HEK293 (cell line): ENCODE results near the gene RPGR.

Source experiments
- CTCF ChIA-PET: fragments of 350-600 bp; formaldehyde crosslinking; extraction: SDS; loops from one replicate; lab custom pipeline; 2021; ENCODE audit warnings: antibody characterized with exemption; lab: Yijun Ruan, JAX
- POLR2A ChIA-PET: fragments of 300-600 bp; formaldehyde crosslinking; extraction: SDS; loops from one replicate; lab custom pipeline; 2020; ENCODE audit warnings: antibody characterized with exemption, inconsistent platforms; lab: Yijun Ruan, JAX
- H3K27ac ChIP-seq: fragments of 200-500 bp; sonication (Bioruptor generic); 2 replicates; pipeline ENCODE4 v1.5.1; 2014; ENCODE audit warnings: low read depth, low read length, control low read depth, inconsistent platforms; ENCODE audit errors: extremely low read depth
- H3K36me3 ChIP-seq, 2 experiments: fragments of 200-500 bp in 1 of 2; sonication (Bioruptor generic) in 1 of 2; 1 replicate in 1 of 2; 2 replicates in 1 of 2; pipeline ENCODE4 v1.5.1; 2014 to 2017; ENCODE audit warnings: inconsistent platforms in 2 of 2, low read length in 2 of 2; ENCODE audit not compliant: control insufficient read depth in 2 of 2, insufficient read depth in 1 of 2
- H3K4me1 ChIP-seq: fragments of 200-500 bp; sonication (Bioruptor generic); 2 replicates; pipeline ENCODE4 v1.5.1; 2014; ENCODE audit warnings: mild to moderate bottlenecking, low read length, inconsistent platforms; ENCODE audit not compliant: control insufficient read depth, insufficient read depth
- H3K4me3 ChIP-seq: 2 replicates; pipeline ENCODE4 v1.5.1; 2011; ENCODE audit warnings: low read depth, mild to moderate bottlenecking, control low read depth, low read length, moderate library complexity
- H3K9me3 ChIP-seq: fragments of 200-500 bp; sonication (Bioruptor generic); 2 replicates; pipeline ENCODE4 v1.5.1; 2014; ENCODE audit warnings: low read depth, low read length, inconsistent platforms; ENCODE audit not compliant: control insufficient read depth, insufficient read depth
- BCL6B ChIP-seq: fragments of 450-650 bp; formaldehyde crosslinking; IDR thresholded peaks from 2 replicates; pipeline ENCODE4 v1.5.1; 2017; ENCODE audit warnings: missing biosample characterization, missing genetic modification characterization
- HIC1 ChIP-seq: fragments of 450-650 bp; formaldehyde crosslinking; IDR thresholded peaks from 2 replicates; pipeline ENCODE4 v1.5.1; 2016; ENCODE audit warnings: missing biosample characterization, missing genetic modification characterization
- TRIM28 ChIP-seq: IDR thresholded peaks from 2 replicates; pipeline ENCODE4 v1.6.1; 2011; ENCODE audit warnings: low read length, control low read depth, borderline replicate concordance
- ZBTB1 ChIP-seq: fragments of 450-650 bp; formaldehyde crosslinking; IDR thresholded peaks from 2 replicates; pipeline ENCODE4 v1.5.1; 2016; ENCODE audit warnings: missing biosample characterization, missing genetic modification characterization
- ZEB2 ChIP-seq: fragments of 450-650 bp; formaldehyde crosslinking; IDR thresholded peaks from 2 replicates; pipeline ENCODE4 v1.5.1; 2016; ENCODE audit warnings: missing biosample characterization, missing genetic modification characterization
- ZIC2 ChIP-seq: fragments of 450-650 bp; formaldehyde crosslinking; IDR thresholded peaks from 2 replicates; pipeline ENCODE4 v1.5.1; 2016; ENCODE audit warnings: missing biosample characterization, missing genetic modification characterization
- ZNF140 ChIP-seq: fragments of 450-650 bp; formaldehyde crosslinking; IDR thresholded peaks from 2 replicates; pipeline ENCODE4 v1.5.1; 2016; ENCODE audit warnings: missing biosample characterization, missing genetic modification characterization
- ZNF175 ChIP-seq: fragments of 450-650 bp; formaldehyde crosslinking; IDR thresholded peaks from 2 replicates; pipeline ENCODE4 v1.5.1; 2016; ENCODE audit warnings: missing biosample characterization, missing genetic modification characterization
- ZNF18 ChIP-seq: fragments of 450-650 bp; formaldehyde crosslinking; IDR thresholded peaks from 2 replicates; pipeline ENCODE4 v1.5.1; 2016; ENCODE audit warnings: missing biosample characterization, missing genetic modification characterization
- ZNF211 ChIP-seq: fragments of 450-650 bp; formaldehyde crosslinking; IDR thresholded peaks from 2 replicates; pipeline ENCODE4 v1.5.1; 2016; ENCODE audit warnings: low read depth, missing biosample characterization, missing genetic modification characterization
- ZNF324 ChIP-seq: fragments of 450-650 bp; formaldehyde crosslinking; IDR thresholded peaks from 2 replicates; pipeline ENCODE4 v1.5.1; 2016; ENCODE audit warnings: missing biosample characterization, missing genetic modification characterization
- ZNF514 ChIP-seq: fragments of 450-650 bp; formaldehyde crosslinking; IDR thresholded peaks from 2 replicates; pipeline ENCODE4 v1.5.1; 2016; ENCODE audit warnings: missing biosample characterization, missing genetic modification characterization
- ZNF624 ChIP-seq: fragments of 450-650 bp; formaldehyde crosslinking; IDR thresholded peaks from 2 replicates; pipeline ENCODE4 v1.5.1; 2017; ENCODE audit warnings: missing biosample characterization, missing genetic modification characterization
- ZNF639 ChIP-seq: fragments of 450-650 bp; formaldehyde crosslinking; IDR thresholded peaks from 2 replicates; pipeline ENCODE4 v1.5.1; 2016; ENCODE audit warnings: missing biosample characterization, missing genetic modification characterization
- ZNF791 ChIP-seq: fragments of 450-650 bp; formaldehyde crosslinking; IDR thresholded peaks from 2 replicates; pipeline ENCODE4 v1.5.1; 2016; ENCODE audit warnings: missing biosample characterization, missing genetic modification characterization
- ZNF843 ChIP-seq: fragments of 450-650 bp; formaldehyde crosslinking; IDR thresholded peaks from 2 replicates; pipeline ENCODE4 v1.5.1; 2016; ENCODE audit warnings: missing biosample characterization, missing genetic modification characterization
- ZSCAN5A ChIP-seq: fragments of 450-650 bp; formaldehyde crosslinking; IDR thresholded peaks from 2 replicates; pipeline ENCODE4 v1.5.1; 2016; ENCODE audit warnings: missing biosample characterization, missing genetic modification characterization
- ZXDB ChIP-seq: fragments of 450-650 bp; formaldehyde crosslinking; IDR thresholded peaks from 2 replicates; pipeline ENCODE4 v1.5.1; 2016; ENCODE audit warnings: missing biosample characterization, missing genetic modification characterization

The RPGR gene

GRCh38 chrX:38313190-38313589, 14.1 kb downstream of the RPGR start:
- peaks cover 0 to 8% of the 10 kb centered on the region in 2 experiments for H3K36me3 ChIP-seq
- no peaks in the 10 kb centered on the region for H3K4me1 ChIP-seq
- no peak overlapping the region for H3K4me3 ChIP-seq
- no peak overlapping the region for H3K27ac ChIP-seq
- ChIA-PET POLR2A (no interaction called here), CTCF (no interaction called here)
- no peaks in the 10 kb centered on the region for H3K9me3 ChIP-seq
- TF ChIP-seq ZNF175 (tag by site-specific recombination), result no peak
- no peak for TF ChIP-seq TRIM28
- TF ChIP-seq ZXDB (tag by site-specific recombination), result no peak
- no peak for TF ChIP-seq ZSCAN5A
- TF ChIP-seq ZNF18 (tag by site-specific recombination), result no peak
- TF ChIP-seq ZNF211 (tag by site-specific recombination), result no peak
- no peak for TF ChIP-seq ZNF140 (tag by site-specific recombination)
- TF ChIP-seq ZNF324 (tag by site-specific recombination), result no peak
- no peak for TF ChIP-seq ZNF791 (tag by site-specific recombination)
- TF ChIP-seq ZEB2 (tag by site-specific recombination), result no peak
- TF ChIP-seq ZBTB1 (tag by site-specific recombination), result no peak
- no peak for TF ChIP-seq ZNF624
- TF ChIP-seq BCL6B, result no peak
- TF ChIP-seq ZNF843, result no peak
- TF ChIP-seq, all 188 proteins: peak for 0

GRCh38 chrX:38312436-38312835, 14.9 kb downstream of the RPGR start:
- no peak overlapping the region for H3K4me3 ChIP-seq
- CTCF ChIA-PET, result interaction anchor here (0.7 kb wide), 1 partner anchor 1390 kb away, joined by 3 read pairs; no protein-coding TSS in a partner anchor
- no peaks in the 10 kb centered on the region for H3K9me3 ChIP-seq
- no peak overlapping the region for H3K27ac ChIP-seq
- POLR2A ChIA-PET, result no interaction called here
- no peaks in the 10 kb centered on the region for H3K4me1 ChIP-seq
- peak; percentile 50; the same call in 1 of the 2 replicates for TF ChIP-seq HIC1 (tag by site-specific recombination)
- TF ChIP-seq ZNF639, result peak; percentile 43; the same call in 1 of the 2 replicates
- TF ChIP-seq ZIC2, result 0 out of 2 replicates have a peak, but pooled peaks have one; percentile 10
- TF ChIP-seq ZNF843, result no peak
- no peak for TF ChIP-seq ZNF514 (tag by site-specific recombination)
- H3K36me3 ChIP-seq, result peaks cover 0 to 8% of the 10 kb centered on the region in 2 experiments
